CD14-positive monocyte (primary cell): ENCODE results near the gene SCAMP5. TPM values are rescaled to one million over a fixed set of nuclear protein-coding genes. Genes with fewer than 3 reads are reported as not detected.

Experiments
- DNase-seq, 3 donors: peaks; one replicate each; pipeline ENCODE4 v3.0.0-alpha.2; 2011 to 2022
- H2AFZ ChIP-seq: 2 replicates; pipeline ENCODE4 v1.6.0; 2012; ENCODE audit warnings: mild to moderate bottlenecking, low read depth, low read length, inconsistent platforms; ENCODE audit not compliant: insufficient read depth, poor library complexity, severe bottlenecking
- H3K27ac ChIP-seq, 2 donors: 1 replicate in 1 of 2; 2 replicates in 1 of 2; pipeline ENCODE4 v1.5.1; 2012 to 2013; ENCODE audit warnings: low read length in 2 of 2, control low read depth in 1 of 2, inconsistent platforms in 1 of 2, low read depth in 1 of 2, mild to moderate bottlenecking in 1 of 2
- H3K27me3 ChIP-seq, 2 donors: one replicate each; pipeline versions ENCODE4 v1.6.0 to v1.6.1; 2011 to 2013; ENCODE audit warnings: low read length in 2 of 2; ENCODE audit not compliant: control insufficient read depth in 2 of 2, insufficient read depth in 2 of 2
- H3K36me3 ChIP-seq, 2 donors: replicated peaks in 1 of 2; 1 replicate in 1 of 2; 2 replicates in 1 of 2; pipeline versions ENCODE4 v1.5.1 to v1.6.1; 2012 to 2013; ENCODE audit warnings: low read length in 2 of 2, control low read depth in 1 of 2, inconsistent platforms in 1 of 2, mild to moderate bottlenecking in 1 of 2; ENCODE audit not compliant: insufficient read depth in 2 of 2, control insufficient read depth in 1 of 2
- H3K4me1 ChIP-seq, 2 donors: 1 replicate in 1 of 2; 2 replicates in 1 of 2; pipeline versions ENCODE4 v1.5.1 to v1.6.1; 2012 to 2013; ENCODE audit warnings: low read length in 2 of 2, control low read depth in 1 of 2, inconsistent platforms in 1 of 2, mild to moderate bottlenecking in 1 of 2, moderate library complexity in 1 of 2; ENCODE audit not compliant: insufficient read depth in 2 of 2, control insufficient read depth in 1 of 2
- H3K4me2 ChIP-seq: replicated peaks from 2 replicates; pipeline ENCODE3; 2012; ENCODE audit warnings: low read length, moderate library complexity, mild to moderate bottlenecking; ENCODE audit not compliant: poor library complexity, severe bottlenecking; ENCODE audit errors: extremely low read depth
- H3K4me3 ChIP-seq, 3 experiments: fragments of 200-600 bp in 1 of 3; sonication (generic) in 1 of 3; replicated peaks in 1 of 3; 1 replicate in 2 of 3; 2 replicates in 1 of 3; pipeline ENCODE4 v1.5.1; 2011 to 2013; ENCODE audit warnings: low read length in 3 of 3, mild to moderate bottlenecking in 3 of 3, control low read depth in 2 of 3, low read depth in 2 of 3, inconsistent platforms in 1 of 3, moderate library complexity in 1 of 3
- H3K79me2 ChIP-seq: 2 replicates; pipeline ENCODE4 v1.6.0; 2012; ENCODE audit warnings: mild to moderate bottlenecking, control low read depth, inconsistent platforms, low read length, moderate library complexity; ENCODE audit not compliant: insufficient read depth
- H3K9ac ChIP-seq: 2 replicates; pipeline ENCODE4 v1.6.0; 2017; ENCODE audit warnings: low read length, mild to moderate bottlenecking; ENCODE audit not compliant: insufficient read depth, poor library complexity, severe bottlenecking
- H3K9me3 ChIP-seq, 2 donors: replicated peaks in 1 of 2; 1 replicate in 1 of 2; 2 replicates in 1 of 2; pipeline versions ENCODE4 v1.5.1 to v1.6.1; 2012 to 2013; ENCODE audit warnings: low read length in 2 of 2, control low read depth in 1 of 2; ENCODE audit not compliant: control insufficient read depth in 1 of 2, insufficient read depth in 1 of 2
- H4K20me1 ChIP-seq: 2 replicates; pipeline ENCODE4 v1.6.0; 2012; ENCODE audit warnings: mild to moderate bottlenecking, low read length, control low read depth, moderate library complexity; ENCODE audit not compliant: insufficient read depth
- H3K27ac Mint-ChIP-seq, 7 donors: one replicate each; pipeline ENCODE4 v1.8.0; 2020; ENCODE audit warnings: mild to moderate bottlenecking in 7 of 7, mixed read lengths in 7 of 7, moderate library complexity in 6 of 7, inconsistent platforms in 2 of 7
- H3K27me3 Mint-ChIP-seq, 3 donors: one replicate each; pipeline ENCODE4 v1.8.0; 2021 to 2022; ENCODE audit warnings: low read depth in 3 of 3, mild to moderate bottlenecking in 3 of 3, mixed read lengths in 3 of 3, moderate library complexity in 3 of 3, inconsistent platforms in 1 of 3
- H3K36me3 Mint-ChIP-seq, 2 donors: one replicate each; pipeline ENCODE4 v1.8.0; 2020; ENCODE audit warnings: mixed read lengths in 2 of 2, inconsistent platforms in 1 of 2, mild to moderate bottlenecking in 1 of 2
- H3K4me1 Mint-ChIP-seq: one replicate; pipeline ENCODE4 v1.8.0; 2020; ENCODE audit warnings: mild to moderate bottlenecking, mixed read lengths
- H3K4me3 Mint-ChIP-seq, 2 donors: one replicate each; pipeline ENCODE4 v1.8.0; 2020; ENCODE audit warnings: mild to moderate bottlenecking in 2 of 2, mixed read lengths in 2 of 2, moderate library complexity in 1 of 2
- H3K9me3 Mint-ChIP-seq, 7 donors: one replicate each; pipeline ENCODE4 v1.8.0; 2020 to 2022; ENCODE audit warnings: mixed read lengths in 7 of 7, mild to moderate bottlenecking in 6 of 7, moderate library complexity in 6 of 7, inconsistent platforms in 2 of 7
- WGBS: methylation state at CpG from one replicate; pipeline ENCODE4 v1.1.5; 2013; ENCODE audit warnings: missing lambda C conversion rate; ENCODE audit not compliant: insufficient coverage; 5-methylcytosine and 5-hydroxymethylcytosine counted together
- intact Hi-C, 2 donors: fragments of 100-400 bp; cut with micrococcal nuclease; formaldehyde crosslinking; loops; one replicate each; pipeline versions ENCODE4 v1.15.0 to v1.15.1; 2023
- polyA plus RNA-seq, 3 donors: library from polyadenylated mRNA; depleted of rRNA in 1 of 3; unstranded in 2 of 3; stranded (reverse) in 1 of 3; fragments of 300-500 nt in 2 of 3; fragments of >200 nt in 1 of 3; fragmentation: Illumina TruSeq in 2 of 3; gene quantifications; 1 replicate in 2 of 3; 2 replicates in 1 of 3; pipeline ENCODE4 v1.2.3, GENCODE V29; 2012 to 2021
- TF ChIP-seq, protein P1 (sequence below): fragments of 200-600 bp; IDR thresholded peaks from one replicate; pipeline ENCODE4 v1.8.0; 2022; ENCODE audit warnings: antibody characterized with exemption, mild to moderate bottlenecking

Gene SCAMP5
- polyA plus RNA-seq, 3 donors = 0.08 to 0.32 TPM; not detected in 1

DNA sequence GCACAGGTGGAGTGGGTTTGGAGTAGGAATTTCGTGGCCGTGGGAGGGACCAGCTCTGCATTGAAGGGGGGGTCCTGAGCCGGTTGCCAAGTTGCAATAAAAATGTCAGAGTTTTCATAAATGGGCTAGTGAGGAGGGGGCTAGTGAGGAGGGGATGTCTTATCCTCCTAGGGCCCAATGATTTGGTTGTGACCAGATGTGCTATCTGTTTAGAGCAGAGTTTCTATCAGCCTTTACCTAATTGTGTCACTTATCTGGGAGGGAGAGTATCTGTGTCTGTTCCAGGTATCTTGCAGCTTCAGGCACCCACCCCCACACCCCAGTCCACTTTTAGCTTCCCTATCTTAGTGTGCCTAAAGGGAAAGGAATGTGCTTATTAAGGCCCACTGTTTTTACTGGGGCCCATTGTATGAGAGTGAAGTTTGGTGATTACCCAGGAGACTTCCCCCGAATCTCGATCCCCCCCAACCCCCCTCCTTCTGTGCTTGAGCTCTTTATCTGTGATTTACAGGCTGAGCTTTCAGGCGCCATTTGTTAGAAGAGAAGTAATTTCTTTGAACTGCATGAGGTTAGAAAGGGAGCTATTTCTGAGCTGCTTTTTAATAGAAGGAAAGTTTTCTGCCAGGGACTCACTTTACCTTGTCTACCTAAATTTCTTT, 70.6 kb downstream of the SCAMP5 start:
- Histone ChIP-seq H2AFZ (no peak overlapping the region), H3K4me1 (peaks cover 87% of the 10 kb centered on the region in 2 donors), H3K27me3 (no peaks in the 10 kb centered on the region), H4K20me1 (no peaks in the 10 kb centered on the region), H3K27ac (peak overlapping the region in 1 of 2 donors; percentile 80), H3K36me3 (no peaks in the 10 kb centered on the region), H3K79me2 (no peaks in the 10 kb centered on the region), H3K4me3 (no peak overlapping the region), H3K9ac (no peak overlapping the region), H3K9me3 (no peaks in the 10 kb centered on the region), H3K4me2 (no peak overlapping the region)
- Mint-ChIP-seq H3K9me3 (peaks cover 0 to 2% (median 0%) of the 10 kb centered on the region in 7 donors), H3K4me1 (peaks cover 90% of the 10 kb centered on the region), H3K4me3 (no peak overlapping the region), H3K27ac (peak overlapping the region in 6 of 7 donors; percentile 3 to 95 (median 76)), H3K27me3 (peaks cover 0 to 5% (median 5%) of the 10 kb centered on the region in 3 donors), H3K36me3 (peaks cover 19% of the 10 kb centered on the region in 2 donors)
- TF ChIP-seq, protein P1, sequence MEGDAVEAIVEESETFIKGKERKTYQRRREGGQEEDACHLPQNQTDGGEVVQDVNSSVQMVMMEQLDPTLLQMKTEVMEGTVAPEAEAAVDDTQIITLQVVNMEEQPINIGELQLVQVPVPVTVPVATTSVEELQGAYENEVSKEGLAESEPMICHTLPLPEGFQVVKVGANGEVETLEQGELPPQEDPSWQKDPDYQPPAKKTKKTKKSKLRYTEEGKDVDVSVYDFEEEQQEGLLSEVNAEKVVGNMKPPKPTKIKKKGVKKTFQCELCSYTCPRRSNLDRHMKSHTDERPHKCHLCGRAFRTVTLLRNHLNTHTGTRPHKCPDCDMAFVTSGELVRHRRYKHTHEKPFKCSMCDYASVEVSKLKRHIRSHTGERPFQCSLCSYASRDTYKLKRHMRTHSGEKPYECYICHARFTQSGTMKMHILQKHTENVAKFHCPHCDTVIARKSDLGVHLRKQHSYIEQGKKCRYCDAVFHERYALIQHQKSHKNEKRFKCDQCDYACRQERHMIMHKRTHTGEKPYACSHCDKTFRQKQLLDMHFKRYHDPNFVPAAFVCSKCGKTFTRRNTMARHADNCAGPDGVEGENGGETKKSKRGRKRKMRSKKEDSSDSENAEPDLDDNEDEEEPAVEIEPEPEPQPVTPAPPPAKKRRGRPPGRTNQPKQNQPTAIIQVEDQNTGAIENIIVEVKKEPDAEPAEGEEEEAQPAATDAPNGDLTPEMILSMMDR = no peak
- WGBS = 96% methylated on average over 3 of the region's 6 CpGs
- DNase-seq = no peak
- intact Hi-C loops = loop anchor here in 1 of 2 donors (5.0 kb wide), 1 partner anchor 34 kb away; no protein-coding TSS in a partner anchor

- Mint-ChIP-seq H3K36me3 (peaks cover 17 to 26% of the 10 kb centered on the region in 2 donors), H3K27ac (peak overlapping the region; percentile 86 to 100 (median 96)), H3K27me3 (peaks cover 0 to 5% (median 5%) of the 10 kb centered on the region in 3 donors), H3K4me3 (peak overlapping the region in 1 of 2 donors; percentile 59), H3K9me3 (peaks cover 0 to 2% (median 0%) of the 10 kb centered on the region in 7 donors), H3K4me1 (peaks cover 89% of the 10 kb centered on the region)
- Histone ChIP-seq H3K36me3 (no peaks in the 10 kb centered on the region), H3K4me3 (no peak overlapping the region), H3K79me2 (no peaks in the 10 kb centered on the region), H4K20me1 (no peaks in the 10 kb centered on the region), H3K27ac (peak overlapping the region in 1 of 2 donors; percentile 80), H3K4me2 (peak overlapping the region; percentile 3), H3K4me1 (peaks cover 83 to 87% of the 10 kb centered on the region in 2 donors), H3K27me3 (no peaks in the 10 kb centered on the region), H2AFZ (no peak overlapping the region), H3K9me3 (no peaks in the 10 kb centered on the region), H3K9ac (no peak overlapping the region)
- no CpG with 5 or more reads among the region's 3 CpGs for WGBS
- intact Hi-C loops = loop anchor here in 1 of 2 donors (5.0 kb wide), 1 partner anchor 35 kb away; no protein-coding TSS in a partner anchor
- DNase-seq = peak; percentile 79 to 93 (median 83)
- TF ChIP-seq, protein P1 = no peak
Measured at GRCh38 chr15:75067123-75067830, 71.9 kb downstream of the SCAMP5 start.
